Measurements from ENCODE around the gene ZNF507. TPM values are rescaled to one million over a fixed set of nuclear protein-coding genes. Genes with fewer than 3 reads are reported as not detected.

The ZNF507 gene
- total RNA-seq, 2 experiments from 2014 or later: 21.4 to 21.5 TPM

- peaks cover 4% of the 10 kb centered on the region for H3K27me3 Mint-ChIP-seq (ENCODE audit: low read depth)
- no peaks in the 10 kb centered on the region for H3K9me3 Mint-ChIP-seq
- CTCF ChIA-PET: interaction anchor here (0.6 to 1.3 kb wide), 4 partner anchors 26 to 979 kb away, joined by 3 to 5 read pairs (median 4); no protein-coding TSS in a partner anchor
- no peak overlapping the region for H3K4me3 Mint-ChIP-seq
- intact Hi-C loops (cut with micrococcal nuclease): no loop called here
- H3K27ac Mint-ChIP-seq: no peak overlapping the region
- DNase-seq: peak; percentile 39
- H3K4me1 Mint-ChIP-seq (ENCODE audit: low read depth): no peaks in the 10 kb centered on the region
- no peaks in the 10 kb centered on the region for H3K36me3 Mint-ChIP-seq (ENCODE audit: low read depth)
Observed at GRCh38 chr19:32318884-32319520, 26.4 kb upstream of the ZNF507 start.

DNA sequence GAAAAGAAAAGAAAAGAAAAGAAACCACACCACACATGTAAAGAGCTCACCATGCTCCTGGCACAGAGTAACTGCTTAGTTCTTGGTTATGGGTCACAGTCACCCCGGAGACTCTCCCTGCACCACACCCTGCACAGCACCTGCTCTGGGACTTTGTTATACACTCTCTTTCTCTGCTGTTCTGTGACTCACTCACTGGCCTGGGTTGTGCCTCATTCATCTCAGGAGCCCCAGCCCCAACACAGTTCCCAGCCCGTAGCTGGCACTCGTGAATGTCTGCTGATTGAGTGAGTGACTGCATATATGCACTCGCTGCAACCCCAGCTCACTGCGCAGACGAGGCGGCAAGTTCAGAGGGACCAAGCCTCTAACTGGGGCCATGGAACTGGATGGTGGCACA is 22.9 kb upstream of the ZNF507 start:
- Mint-ChIP-seq H3K27ac (no peak overlapping the region), H3K9me3 (no peaks in the 10 kb centered on the region), H3K4me3 (no peak overlapping the region), H3K4me1 (ENCODE audit: low read depth) (no peaks in the 10 kb centered on the region), H3K36me3 (ENCODE audit: low read depth) (no peaks in the 10 kb centered on the region), H3K27me3 (ENCODE audit: low read depth) (peaks cover 12% of the 10 kb centered on the region)
- intact Hi-C loops (cut with micrococcal nuclease): no loop called here
- CTCF ChIA-PET: no interaction called here
- no peak for DNase-seq

GRCh38 chr19:32324631-32325285 is 20.7 kb upstream of the ZNF507 start:
- H3K27ac Mint-ChIP-seq: no peak overlapping the region
- peaks cover 12% of the 10 kb centered on the region for H3K27me3 Mint-ChIP-seq (ENCODE audit: low read depth)
- H3K36me3 Mint-ChIP-seq (ENCODE audit: low read depth): no peaks in the 10 kb centered on the region
- H3K4me3 Mint-ChIP-seq: no peak overlapping the region
- H3K9me3 Mint-ChIP-seq: no peaks in the 10 kb centered on the region
- DNase-seq: no peak
- intact Hi-C loops (cut with micrococcal nuclease): no loop called here
- CTCF ChIA-PET: no interaction called here
- no peaks in the 10 kb centered on the region for H3K4me1 Mint-ChIP-seq (ENCODE audit: low read depth)

DNA sequence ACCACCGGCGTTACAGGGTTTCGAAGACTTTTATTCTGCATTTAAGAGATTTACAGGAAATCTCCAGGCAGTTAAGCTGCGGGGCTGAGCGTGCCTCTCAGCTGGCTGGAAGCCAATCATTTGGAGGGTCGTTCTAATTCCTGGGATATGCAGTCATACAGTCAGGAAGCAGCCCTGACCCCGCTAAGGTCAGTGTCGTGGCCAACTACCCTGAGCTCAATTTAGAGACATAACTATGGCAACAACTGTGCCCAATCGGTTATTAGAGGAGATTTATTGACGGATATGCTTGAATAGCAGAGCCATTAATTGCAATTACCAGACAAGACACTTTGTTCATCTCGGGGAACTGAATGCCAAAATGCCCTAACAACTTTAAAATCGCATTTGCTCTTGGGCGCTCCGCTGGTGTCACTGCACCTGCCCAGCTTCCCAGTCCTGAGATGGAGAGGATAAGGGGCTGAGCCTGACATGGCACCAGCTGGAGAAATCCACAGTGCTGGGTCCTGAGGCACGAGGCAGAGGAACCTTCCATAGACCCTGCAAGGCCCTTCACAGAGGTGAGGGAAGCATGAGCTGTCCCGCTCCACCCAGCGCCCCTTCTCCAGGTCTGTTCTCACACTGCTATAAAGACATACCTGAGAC is 15.1 kb upstream of the ZNF507 start:
- intact Hi-C loops (cut with micrococcal nuclease): no loop called here
- H3K4me3 Mint-ChIP-seq: no peak overlapping the region
- H3K27ac Mint-ChIP-seq: no peak overlapping the region
- H3K4me1 Mint-ChIP-seq (ENCODE audit: low read depth): no peaks in the 10 kb centered on the region
- DNase-seq: no peak
- CTCF ChIA-PET: no interaction called here
- no peaks in the 10 kb centered on the region for H3K36me3 Mint-ChIP-seq (ENCODE audit: low read depth)
- no peaks in the 10 kb centered on the region for H3K9me3 Mint-ChIP-seq
- peaks cover 8% of the 10 kb centered on the region for H3K27me3 Mint-ChIP-seq (ENCODE audit: low read depth)

- H3K36me3 Mint-ChIP-seq (ENCODE audit: low read depth): no peaks in the 10 kb centered on the region
- CTCF ChIA-PET: interaction anchor here (0.9 kb wide), 1 partner anchor 20 kb away, joined by 3 read pairs; no protein-coding TSS in a partner anchor
- DNase-seq: no peak
- H3K27ac Mint-ChIP-seq: no peak overlapping the region
- H3K9me3 Mint-ChIP-seq: no peaks in the 10 kb centered on the region
- H3K27me3 Mint-ChIP-seq (ENCODE audit: low read depth): no peaks in the 10 kb centered on the region
- no peak overlapping the region for H3K4me3 Mint-ChIP-seq
- H3K4me1 Mint-ChIP-seq (ENCODE audit: low read depth): no peaks in the 10 kb centered on the region
- intact Hi-C loops (cut with micrococcal nuclease): no loop called here
Observed at GRCh38 chr19:32333227-32333626, 12.2 kb upstream of the ZNF507 start.

GRCh38 chr19:32336259-32337083 is 8.9 kb upstream of the ZNF507 start:
- no peaks in the 10 kb centered on the region for H3K27me3 Mint-ChIP-seq (ENCODE audit: low read depth)
- no peaks in the 10 kb centered on the region for H3K4me1 Mint-ChIP-seq (ENCODE audit: low read depth)
- no peak for DNase-seq
- CTCF ChIA-PET: interaction anchor here (0.5 kb wide), 1 partner anchor 165 kb away, joined by 3 read pairs; no protein-coding TSS in a partner anchor
- no peak overlapping the region for H3K4me3 Mint-ChIP-seq
- no peaks in the 10 kb centered on the region for H3K36me3 Mint-ChIP-seq (ENCODE audit: low read depth)
- no peak overlapping the region for H3K27ac Mint-ChIP-seq
- intact Hi-C loops (cut with micrococcal nuclease): no loop called here
- H3K9me3 Mint-ChIP-seq: no peaks in the 10 kb centered on the region

DNA sequence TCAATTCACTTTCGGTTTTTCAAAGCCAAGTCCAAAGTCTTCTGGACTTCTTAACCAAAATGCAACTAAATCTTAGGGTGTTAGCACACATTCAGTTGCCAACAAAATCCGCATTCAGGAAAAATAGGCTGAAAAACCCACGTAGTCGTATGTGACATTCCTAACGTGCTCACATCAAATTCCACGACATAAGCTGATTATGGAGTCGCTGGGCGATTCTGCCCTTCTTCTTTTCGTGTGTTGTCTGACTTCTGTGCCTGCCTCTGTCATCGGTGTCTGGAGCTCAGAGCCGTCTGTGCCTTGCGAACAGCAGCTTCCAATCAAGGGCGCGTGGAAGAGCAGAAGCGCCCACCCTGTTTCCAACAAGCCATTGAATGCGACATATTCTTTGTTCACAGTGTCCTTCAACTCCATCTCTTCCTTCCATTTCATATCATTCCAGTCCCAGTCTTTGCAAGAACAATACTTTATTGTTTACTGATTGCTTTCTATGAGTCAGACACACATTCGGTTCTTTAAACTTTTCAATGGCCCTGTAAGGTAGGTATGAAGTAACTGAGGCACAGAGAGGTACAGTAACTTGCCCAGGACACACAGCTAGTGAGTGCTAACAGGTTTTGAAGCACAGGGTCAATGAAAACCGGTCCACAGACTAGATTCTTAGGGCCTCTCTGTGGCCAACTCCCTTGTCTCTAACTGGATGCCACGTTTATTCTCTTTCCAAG is 8.2 kb upstream of the ZNF507 start:
- CTCF ChIA-PET: interaction anchor here (1.2 kb wide), 1 partner anchor 233 kb away, joined by 4 read pairs; no protein-coding TSS in a partner anchor
- no peaks in the 10 kb centered on the region for H3K4me1 Mint-ChIP-seq (ENCODE audit: low read depth)
- no peaks in the 10 kb centered on the region for H3K27me3 Mint-ChIP-seq (ENCODE audit: low read depth)
- no peaks in the 10 kb centered on the region for H3K36me3 Mint-ChIP-seq (ENCODE audit: low read depth)
- H3K27ac Mint-ChIP-seq: no peak overlapping the region
- no peak for DNase-seq
- intact Hi-C loops (cut with micrococcal nuclease): no loop called here
- H3K4me3 Mint-ChIP-seq: no peak overlapping the region
- H3K9me3 Mint-ChIP-seq: no peaks in the 10 kb centered on the region

GRCh38 chr19:32339423-32339822 is 6.0 kb upstream of the ZNF507 start:
- Mint-ChIP-seq H3K27me3 (ENCODE audit: low read depth) (no peaks in the 10 kb centered on the region), H3K4me1 (ENCODE audit: low read depth) (no peaks in the 10 kb centered on the region), H3K27ac (no peak overlapping the region), H3K4me3 (no peak overlapping the region), H3K9me3 (no peaks in the 10 kb centered on the region), H3K36me3 (ENCODE audit: low read depth) (no peaks in the 10 kb centered on the region)
- no peak for DNase-seq
- CTCF ChIA-PET: interaction anchor here (1.0 to 1.9 kb wide), 5 partner anchors 10 to 230 kb away, joined by 3 to 5 read pairs (median 4); partner anchors contain the start of gene DPY19L3
- intact Hi-C loops (cut with micrococcal nuclease): no loop called here

- H3K4me1 Mint-ChIP-seq (ENCODE audit: low read depth): no peaks in the 10 kb centered on the region
- no peaks in the 10 kb centered on the region for H3K9me3 Mint-ChIP-seq
- no peaks in the 10 kb centered on the region for H3K27me3 Mint-ChIP-seq (ENCODE audit: low read depth)
- H3K27ac Mint-ChIP-seq: no peak overlapping the region
- CTCF ChIA-PET: interaction anchor here (0.9 to 1.9 kb wide), 4 partner anchors 27 to 229 kb away, joined by 4 to 5 read pairs (median 4); no protein-coding TSS in a partner anchor
- H3K4me3 Mint-ChIP-seq: no peak overlapping the region
- no peaks in the 10 kb centered on the region for H3K36me3 Mint-ChIP-seq (ENCODE audit: low read depth)
- intact Hi-C loops (cut with micrococcal nuclease): loop anchor here (1.0 to 10.0 kb wide), 2 partner anchors 230 to 985 kb away; no protein-coding TSS in a partner anchor
- peak; percentile 65 for DNase-seq
Observed at GRCh38 chr19:32339988-32340874, 5.2 kb upstream of the ZNF507 start.

DNA sequence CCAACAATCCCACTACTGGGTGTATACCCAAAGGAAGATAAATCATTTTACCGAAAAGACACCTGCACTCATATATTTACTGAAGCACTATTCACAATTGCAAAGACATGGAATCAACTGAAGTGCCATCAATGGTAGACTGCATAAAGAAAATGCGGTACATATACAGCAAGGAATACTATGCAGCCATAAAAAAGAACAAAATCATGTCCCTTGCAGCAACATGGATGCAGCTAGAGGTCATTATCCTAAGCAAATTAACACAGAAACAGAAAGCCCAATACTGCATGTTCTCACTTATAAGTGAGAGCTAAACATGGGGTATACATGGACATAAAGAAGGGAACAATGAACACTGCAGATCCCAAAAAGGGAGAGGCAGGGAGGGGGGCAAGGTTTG is 2.7 kb upstream of the ZNF507 start:
- H3K4me3 Mint-ChIP-seq: no peak overlapping the region
- CTCF ChIA-PET: no interaction called here
- intact Hi-C loops (cut with micrococcal nuclease): loop anchor here (10.0 kb wide), 1 partner anchor 988 kb away; no protein-coding TSS in a partner anchor
- peaks cover 11% of the 10 kb centered on the region for H3K4me1 Mint-ChIP-seq (ENCODE audit: low read depth)
- no peaks in the 10 kb centered on the region for H3K9me3 Mint-ChIP-seq
- H3K27me3 Mint-ChIP-seq (ENCODE audit: low read depth): no peaks in the 10 kb centered on the region
- H3K27ac Mint-ChIP-seq: no peak overlapping the region
- no peak for DNase-seq
- peaks cover 3% of the 10 kb centered on the region for H3K36me3 Mint-ChIP-seq (ENCODE audit: low read depth)
